ENCODE data around the gene TUSC1. TPM values are rescaled to one million over a fixed set of nuclear protein-coding genes. Genes with fewer than 3 reads are reported as not detected.

The TUSC1 gene
- total RNA-seq, 1 experiment from 2014 or later, result not detected

GRCh38 chr9:25700430-25700829 lies 22.2 kb upstream of the TUSC1 start:
- Histone ChIP-seq H2BK20ac (ENCODE audit: low read depth, low read length, poor library complexity, severe bottlenecking) (no peak overlapping the region), H3K56ac (ENCODE audit: insufficient read length, low read depth, low read length) (no peak overlapping the region), H3K27ac (ENCODE audit: insufficient read length, low read depth, low read length) (no peak overlapping the region), H3K23ac (ENCODE audit: insufficient read length, low read depth, low read length) (no peak overlapping the region), H3K4me1 (ENCODE audit: insufficient read depth, low read length) (peaks cover 4% of the 10 kb centered on the region; the same call in 1 of the 2 replicates), H4K5ac (ENCODE audit: insufficient read length, low read depth, low read length) (no peak overlapping the region), H3K4me2 (ENCODE audit: insufficient read depth, insufficient read length, low read length) (no peak overlapping the region), H3K9me3 (ENCODE audit: control insufficient read depth, low read depth, low read length) (no peaks in the 10 kb centered on the region), H2AFZ (ENCODE audit: low read length) (no peak overlapping the region), H3K23me2 (ENCODE audit: insufficient read length, low read depth, low read length, poor library complexity, severe bottlenecking) (no peaks in the 10 kb centered on the region), H3K27me3 (ENCODE audit: insufficient read depth, low read length) (no peaks in the 10 kb centered on the region), H2BK120ac (ENCODE audit: low read depth, low read length, poor library complexity, severe bottlenecking) (no peak overlapping the region), H2BK12ac (ENCODE audit: insufficient read length, low read depth, low read length) (no peak overlapping the region), H4K91ac (ENCODE audit: insufficient read length, low read depth, low read length) (no peak overlapping the region), H3T11ph (ENCODE audit: low read length) (no peak overlapping the region), H2BK5ac (ENCODE audit: insufficient read length, low read length) (no peak overlapping the region), H3K4ac (ENCODE audit: low read depth, low read length) (no peak overlapping the region), H3K79me1 (ENCODE audit: insufficient read depth, low read depth, low read length, poor library complexity, severe bottlenecking) (no peaks in the 10 kb centered on the region), H3K18ac (ENCODE audit: insufficient read length, low read depth, low read length) (no peak overlapping the region), H4K20me1 (ENCODE audit: control insufficient read depth, insufficient read depth, insufficient read length) (no peaks in the 10 kb centered on the region), H3K79me2 (ENCODE audit: insufficient read depth, low read length) (no peaks in the 10 kb centered on the region), H3K14ac (ENCODE audit: insufficient read depth, low read length) (no peak overlapping the region), H3K9ac (ENCODE audit: extremely low read depth, insufficient read length, low read length) (no peak overlapping the region), H2BK15ac (ENCODE audit: low read depth, low read length) (no peak overlapping the region), H4K8ac (replicated peaks; ENCODE audit: insufficient read length, low read depth, low read length) (no peak overlapping the region), H2AK5ac (ENCODE audit: insufficient read length, low read length) (no peak overlapping the region)
- Mint-ChIP-seq H3K27me3 (ENCODE audit: low read depth) (no peaks in the 10 kb centered on the region), H3K27ac (no peak overlapping the region), H3K36me3 (ENCODE audit: insufficient read depth in 1 of 3, low read depth in 3 of 3) (no peaks in the 10 kb centered on the region), H3K4me3 (no peak overlapping the region), H3K4me1 (peaks cover 3 to 8% of the 10 kb centered on the region in 2 experiments), H3K9me3 (no peaks in the 10 kb centered on the region)
- no peak for DNase-seq
- TF ChIP-seq CTCF (conservative IDR thresholded peaks at IDR 0.05), result no peak

All from H9 (cell line).